Fibroblast of the aortic adventitia (primary cell): ENCODE results near the gene NFASC. TPM values are rescaled to one million over a fixed set of nuclear protein-coding genes. Genes with fewer than 3 reads are reported as not detected.

Source experiments
- DNase-seq: peaks from one replicate; pipeline ENCODE4 v3.0.0-alpha.2; 2010; ENCODE audit warnings: low read depth
- H3K4me3 ChIP-seq: 2 replicates; pipeline ENCODE4 v1.5.1; 2011; ENCODE audit warnings: low read depth, mild to moderate bottlenecking, control low read depth, low read length, moderate library complexity
- total RNA-seq: library from RNA; depleted of rRNA; stranded (reverse); fragments of >200 nt; gene quantifications from 2 replicates; pipeline ENCODE4 v1.2.3, GENCODE V29; 2012; ENCODE audit warnings: low replicate concordance
- TF ChIP-seq, protein P1 (sequence below): IDR thresholded peaks from 2 replicates; pipeline ENCODE4 v1.5.1; 2011; ENCODE audit warnings: mild to moderate bottlenecking, low read length, control low read depth, inconsistent platforms; ENCODE audit not compliant: insufficient read depth

NFASC gene
- total RNA-seq, 1 donor = 22.0 TPM

DNA sequence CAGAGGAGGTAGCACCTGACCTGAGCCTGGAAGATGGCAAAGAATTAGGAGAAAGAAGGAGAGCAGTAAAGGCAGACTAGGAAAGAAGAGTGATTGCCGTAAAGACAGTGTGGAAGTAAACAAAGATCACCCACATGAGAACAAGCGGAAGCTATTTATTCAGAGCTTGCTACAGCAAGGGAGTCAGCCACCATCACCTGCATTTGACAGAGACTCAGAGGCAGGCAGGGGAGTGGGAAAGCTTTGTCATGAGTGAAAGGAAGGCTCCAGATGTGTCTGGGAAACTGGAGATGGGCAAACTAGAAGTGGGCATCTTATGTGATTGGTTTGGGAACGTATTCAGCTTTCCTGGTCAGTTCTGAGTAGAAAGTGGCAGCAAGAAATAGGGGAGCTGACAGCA is 64.5 kb downstream of the NFASC start:
- H3K4me3 ChIP-seq = no peak overlapping the region
- no peak for DNase-seq
- TF ChIP-seq, protein P1, sequence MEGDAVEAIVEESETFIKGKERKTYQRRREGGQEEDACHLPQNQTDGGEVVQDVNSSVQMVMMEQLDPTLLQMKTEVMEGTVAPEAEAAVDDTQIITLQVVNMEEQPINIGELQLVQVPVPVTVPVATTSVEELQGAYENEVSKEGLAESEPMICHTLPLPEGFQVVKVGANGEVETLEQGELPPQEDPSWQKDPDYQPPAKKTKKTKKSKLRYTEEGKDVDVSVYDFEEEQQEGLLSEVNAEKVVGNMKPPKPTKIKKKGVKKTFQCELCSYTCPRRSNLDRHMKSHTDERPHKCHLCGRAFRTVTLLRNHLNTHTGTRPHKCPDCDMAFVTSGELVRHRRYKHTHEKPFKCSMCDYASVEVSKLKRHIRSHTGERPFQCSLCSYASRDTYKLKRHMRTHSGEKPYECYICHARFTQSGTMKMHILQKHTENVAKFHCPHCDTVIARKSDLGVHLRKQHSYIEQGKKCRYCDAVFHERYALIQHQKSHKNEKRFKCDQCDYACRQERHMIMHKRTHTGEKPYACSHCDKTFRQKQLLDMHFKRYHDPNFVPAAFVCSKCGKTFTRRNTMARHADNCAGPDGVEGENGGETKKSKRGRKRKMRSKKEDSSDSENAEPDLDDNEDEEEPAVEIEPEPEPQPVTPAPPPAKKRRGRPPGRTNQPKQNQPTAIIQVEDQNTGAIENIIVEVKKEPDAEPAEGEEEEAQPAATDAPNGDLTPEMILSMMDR = no peak

DNA sequence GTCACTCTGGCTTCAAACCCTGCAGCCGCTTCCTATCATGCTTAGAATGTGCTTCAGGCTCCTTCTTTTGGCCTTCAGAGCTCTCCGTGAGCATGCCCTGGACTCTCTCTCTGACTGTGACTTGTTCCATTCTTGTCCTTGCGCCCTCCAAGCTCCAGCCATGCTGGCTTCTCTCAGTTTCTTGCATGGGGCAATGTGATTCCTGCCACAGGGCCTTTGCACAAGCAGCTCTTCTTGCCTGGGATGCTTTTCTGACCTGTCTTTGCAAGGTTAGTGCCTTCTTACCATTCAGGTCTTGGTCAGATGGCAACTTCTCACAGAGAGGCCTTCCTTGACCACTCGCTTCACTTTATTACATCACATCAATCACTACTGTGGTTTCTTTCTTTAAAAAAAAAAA is 66.1 kb downstream of the NFASC start:
- TF ChIP-seq, protein P1 = no peak

GRCh38 chr1:204937901-204938300 is 67.2 kb downstream of the NFASC start:
- TF ChIP-seq, protein P1 = no peak
- no peak for DNase-seq
- no peak overlapping the region for H3K4me3 ChIP-seq

More for the DNA sequence above, 66.1 kb downstream of the NFASC start:
- DNase-seq = no peak
- no peak overlapping the region for H3K4me3 ChIP-seq

- no peak overlapping the region for H3K4me3 ChIP-seq
- TF ChIP-seq, protein P1 = no peak
- peak; percentile 7 for DNase-seq
These were observed 69.9 kb downstream of the NFASC start for GRCh38 chr1:204940591-204940990.

GRCh38 chr1:204941421-204942338 is 71.0 kb downstream of the NFASC start:
- DNase-seq = peak; percentile 76
- TF ChIP-seq, protein P1 = peak; percentile 97
- no peak overlapping the region for H3K4me3 ChIP-seq

DNA sequence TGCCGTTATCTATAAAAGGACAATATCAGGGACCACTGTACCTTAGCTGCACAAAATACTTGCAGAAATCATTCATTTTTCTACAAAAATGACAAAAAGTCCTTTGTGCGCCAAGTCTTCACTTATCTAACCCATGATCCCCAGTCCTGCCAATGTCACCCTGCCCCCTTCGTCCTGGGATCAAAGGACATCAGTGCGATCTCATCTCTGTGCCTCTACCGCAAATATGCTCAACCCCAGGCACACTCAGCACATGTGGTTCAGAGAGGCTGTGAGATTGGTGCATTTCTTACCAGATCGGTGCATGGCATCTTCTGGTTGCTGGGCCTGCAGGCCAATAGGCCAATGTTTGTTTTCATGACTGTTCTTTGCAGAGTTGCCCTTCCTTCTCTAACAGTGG is 72.8 kb downstream of the NFASC start:
- TF ChIP-seq, protein P1 = no peak
- no peak overlapping the region for H3K4me3 ChIP-seq
- DNase-seq = no peak
